Liver (tissue), 3 donors: ENCODE results near the gene LSM4.

Experiments
- EGR1 ChIP-seq, 2 donors: IDR thresholded peaks; 2 replicates each; pipeline ENCODE4 v1.6.1; 2016 to 2018; ENCODE audit warnings: antibody characterized with exemption in 2 of 2, low read depth in 2 of 2
- GABPA ChIP-seq, 2 donors: IDR thresholded peaks in 1 of 2; conservative IDR thresholded peaks in 1 of 2; 2 replicates each; pipeline ENCODE4 v1.6.1; 2016; ENCODE audit warnings: antibody characterized with exemption in 2 of 2, mild to moderate bottlenecking in 1 of 2, moderate library complexity in 1 of 2
- HNF4A ChIP-seq, 2 donors: conservative IDR thresholded peaks; 2 replicates each; pipeline ENCODE4 v1.6.1; 2016; ENCODE audit warnings: antibody characterized with exemption in 2 of 2, mild to moderate bottlenecking in 2 of 2
- HNF4G ChIP-seq: IDR thresholded peaks from 2 replicates; pipeline ENCODE4 v1.6.1; 2016; ENCODE audit warnings: antibody characterized with exemption
- JUND ChIP-seq, 2 donors: IDR thresholded peaks; 2 replicates each; pipeline ENCODE4 v1.6.1; 2016; ENCODE audit warnings: antibody characterized with exemption in 2 of 2
- NR2F2 ChIP-seq: IDR thresholded peaks from 2 replicates; pipeline ENCODE4 v1.6.1; 2016; ENCODE audit warnings: antibody characterized with exemption
- RAD21 ChIP-seq, 2 donors: IDR thresholded peaks; 2 replicates each; pipeline ENCODE4 v1.6.1; 2016; ENCODE audit warnings: antibody characterized with exemption in 2 of 2, mild to moderate bottlenecking in 2 of 2
- TAF1 ChIP-seq: conservative IDR thresholded peaks from 2 replicates; pipeline ENCODE4 v1.6.1; 2016; ENCODE audit warnings: antibody characterized with exemption, mild to moderate bottlenecking
- YY1 ChIP-seq: IDR thresholded peaks from 2 replicates; pipeline ENCODE4 v1.6.1; 2016; ENCODE audit warnings: antibody characterized with exemption, mild to moderate bottlenecking
- TF ChIP-seq, protein P1 (sequence below): fragments of 150-350 bp; IDR thresholded peaks from 2 replicates; pipeline ENCODE4 v1.5.1; 2017; ENCODE audit warnings: improper control_type of control experiment, low read depth, low read length; ENCODE audit not compliant: missing input control
- TF ChIP-seq, protein P2 (sequence below): IDR thresholded peaks from 2 replicates; pipeline ENCODE4 v1.6.1; 2016; ENCODE audit warnings: antibody characterized with exemption
- TF ChIP-seq, protein P3 (sequence below): IDR thresholded peaks from 2 replicates; pipeline ENCODE4 v1.6.1; 2016; ENCODE audit warnings: antibody characterized with exemption
- TF ChIP-seq, protein P4 (sequence below): IDR thresholded peaks from 2 replicates; pipeline ENCODE4 v1.6.1; 2016; ENCODE audit warnings: antibody characterized with exemption, mild to moderate bottlenecking
- donor health status: healthy.
- donor health status: healthy.

DNA sequence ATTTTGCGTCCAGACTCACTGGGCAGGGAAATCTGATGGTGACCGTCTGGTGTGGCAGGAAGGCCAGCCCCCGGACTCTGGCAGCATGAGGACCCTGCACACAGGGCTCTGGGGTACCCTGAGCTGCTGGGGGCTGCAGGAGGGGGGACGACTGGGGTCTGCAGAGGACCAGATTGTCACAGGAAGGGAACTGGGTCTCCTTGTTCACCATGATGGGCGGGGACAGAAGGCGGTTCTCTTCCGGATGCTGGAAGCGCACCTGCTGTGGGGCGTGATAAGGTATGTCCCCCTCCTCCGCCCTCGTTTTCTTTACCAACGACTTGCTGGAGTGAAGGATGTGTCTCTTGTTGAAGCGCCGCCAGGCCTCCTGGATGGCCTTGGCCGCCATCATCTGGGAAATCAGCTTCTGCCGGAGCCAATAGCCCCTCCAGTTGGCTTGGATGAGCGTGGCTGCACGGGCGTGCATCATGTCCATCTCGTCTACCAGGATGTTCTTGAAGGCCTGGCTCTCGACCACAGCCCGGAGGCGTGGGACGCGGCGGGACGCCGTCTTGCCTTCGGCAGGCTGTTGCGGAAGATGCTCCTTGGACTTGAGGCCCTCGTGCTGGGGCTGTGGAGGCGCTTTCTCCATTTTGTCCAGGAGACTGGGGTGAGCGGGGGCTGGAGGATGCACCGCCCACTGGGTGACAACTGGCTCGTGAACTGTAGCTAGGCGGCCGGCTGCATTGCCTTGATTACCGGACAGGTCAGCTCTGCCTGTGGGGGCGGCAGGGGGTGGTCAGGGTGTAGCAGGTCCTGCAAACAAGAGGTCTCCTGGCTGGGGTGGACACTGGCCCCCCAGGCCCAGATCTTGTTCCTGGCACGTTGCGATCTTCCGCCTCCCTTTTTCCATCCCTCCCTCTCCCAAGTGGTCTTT, 55.8 kb downstream of the LSM4 start:
- TF ChIP-seq, protein P1, sequence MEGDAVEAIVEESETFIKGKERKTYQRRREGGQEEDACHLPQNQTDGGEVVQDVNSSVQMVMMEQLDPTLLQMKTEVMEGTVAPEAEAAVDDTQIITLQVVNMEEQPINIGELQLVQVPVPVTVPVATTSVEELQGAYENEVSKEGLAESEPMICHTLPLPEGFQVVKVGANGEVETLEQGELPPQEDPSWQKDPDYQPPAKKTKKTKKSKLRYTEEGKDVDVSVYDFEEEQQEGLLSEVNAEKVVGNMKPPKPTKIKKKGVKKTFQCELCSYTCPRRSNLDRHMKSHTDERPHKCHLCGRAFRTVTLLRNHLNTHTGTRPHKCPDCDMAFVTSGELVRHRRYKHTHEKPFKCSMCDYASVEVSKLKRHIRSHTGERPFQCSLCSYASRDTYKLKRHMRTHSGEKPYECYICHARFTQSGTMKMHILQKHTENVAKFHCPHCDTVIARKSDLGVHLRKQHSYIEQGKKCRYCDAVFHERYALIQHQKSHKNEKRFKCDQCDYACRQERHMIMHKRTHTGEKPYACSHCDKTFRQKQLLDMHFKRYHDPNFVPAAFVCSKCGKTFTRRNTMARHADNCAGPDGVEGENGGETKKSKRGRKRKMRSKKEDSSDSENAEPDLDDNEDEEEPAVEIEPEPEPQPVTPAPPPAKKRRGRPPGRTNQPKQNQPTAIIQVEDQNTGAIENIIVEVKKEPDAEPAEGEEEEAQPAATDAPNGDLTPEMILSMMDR: no peak
- TF ChIP-seq, protein P2, sequence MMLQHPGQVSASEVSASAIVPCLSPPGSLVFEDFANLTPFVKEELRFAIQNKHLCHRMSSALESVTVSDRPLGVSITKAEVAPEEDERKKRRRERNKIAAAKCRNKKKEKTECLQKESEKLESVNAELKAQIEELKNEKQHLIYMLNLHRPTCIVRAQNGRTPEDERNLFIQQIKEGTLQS: no peak
- TF ChIP-seq TAF1 (no peak), NR2F2 (no peak), RAD21 (IDR thresholded peaks at IDR 0.05) (no peak), HNF4G (no peak), YY1 (no peak), EGR1 (IDR thresholded peaks at IDR 0.05; ENCODE audit: low read depth in 2 of 2) (no peak), GABPA (IDR thresholded peaks at IDR 0.05 in 1 of 2, conservative IDR thresholded peaks at IDR 0.05 in 1 of 2) (no peak), JUND (IDR thresholded peaks at IDR 0.05) (no peak), HNF4A (conservative IDR thresholded peaks at IDR 0.05) (no peak)
- TF ChIP-seq, protein P3, sequence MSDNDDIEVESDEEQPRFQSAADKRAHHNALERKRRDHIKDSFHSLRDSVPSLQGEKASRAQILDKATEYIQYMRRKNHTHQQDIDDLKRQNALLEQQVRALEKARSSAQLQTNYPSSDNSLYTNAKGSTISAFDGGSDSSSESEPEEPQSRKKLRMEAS: no peak
- TF ChIP-seq, protein P4, sequence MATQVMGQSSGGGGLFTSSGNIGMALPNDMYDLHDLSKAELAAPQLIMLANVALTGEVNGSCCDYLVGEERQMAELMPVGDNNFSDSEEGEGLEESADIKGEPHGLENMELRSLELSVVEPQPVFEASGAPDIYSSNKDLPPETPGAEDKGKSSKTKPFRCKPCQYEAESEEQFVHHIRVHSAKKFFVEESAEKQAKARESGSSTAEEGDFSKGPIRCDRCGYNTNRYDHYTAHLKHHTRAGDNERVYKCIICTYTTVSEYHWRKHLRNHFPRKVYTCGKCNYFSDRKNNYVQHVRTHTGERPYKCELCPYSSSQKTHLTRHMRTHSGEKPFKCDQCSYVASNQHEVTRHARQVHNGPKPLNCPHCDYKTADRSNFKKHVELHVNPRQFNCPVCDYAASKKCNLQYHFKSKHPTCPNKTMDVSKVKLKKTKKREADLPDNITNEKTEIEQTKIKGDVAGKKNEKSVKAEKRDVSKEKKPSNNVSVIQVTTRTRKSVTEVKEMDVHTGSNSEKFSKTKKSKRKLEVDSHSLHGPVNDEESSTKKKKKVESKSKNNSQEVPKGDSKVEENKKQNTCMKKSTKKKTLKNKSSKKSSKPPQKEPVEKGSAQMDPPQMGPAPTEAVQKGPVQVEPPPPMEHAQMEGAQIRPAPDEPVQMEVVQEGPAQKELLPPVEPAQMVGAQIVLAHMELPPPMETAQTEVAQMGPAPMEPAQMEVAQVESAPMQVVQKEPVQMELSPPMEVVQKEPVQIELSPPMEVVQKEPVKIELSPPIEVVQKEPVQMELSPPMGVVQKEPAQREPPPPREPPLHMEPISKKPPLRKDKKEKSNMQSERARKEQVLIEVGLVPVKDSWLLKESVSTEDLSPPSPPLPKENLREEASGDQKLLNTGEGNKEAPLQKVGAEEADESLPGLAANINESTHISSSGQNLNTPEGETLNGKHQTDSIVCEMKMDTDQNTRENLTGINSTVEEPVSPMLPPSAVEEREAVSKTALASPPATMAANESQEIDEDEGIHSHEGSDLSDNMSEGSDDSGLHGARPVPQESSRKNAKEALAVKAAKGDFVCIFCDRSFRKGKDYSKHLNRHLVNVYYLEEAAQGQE: no peak
